ENCODE data around the gene TRIM38.

- no peak for TF ChIP-seq CTCF (IDR thresholded peaks at IDR 0.05)
- no peak for TF ChIP-seq EP300 (IDR thresholded peaks at IDR 0.05)
- no peak for TF ChIP-seq POLR2A (IDR thresholded peaks at IDR 0.05)
Measured at GRCh38 chr6:25981568-25982263, 19.1 kb downstream of the TRIM38 start.

All from suprapubic skin (tissue), 3 donors.